IgD-negative memory B cell (primary cell): Measurements from ENCODE around the gene REEP6. TPM values are rescaled to one million over a fixed set of nuclear protein-coding genes. Genes with fewer than 3 reads are reported as not detected.

Experiments used
- H3K27ac Mint-ChIP-seq, 3 donors: one replicate each; pipeline ENCODE4 v1.8.0; 2020 to 2022; ENCODE audit warnings: mild to moderate bottlenecking in 3 of 3, mixed read lengths in 3 of 3, moderate library complexity in 1 of 3
- H3K27me3 Mint-ChIP-seq: one replicate; pipeline ENCODE4 v1.8.0; 2021; ENCODE audit warnings: mixed read lengths
- H3K36me3 Mint-ChIP-seq: one replicate; pipeline ENCODE4 v1.8.0; 2020; ENCODE audit warnings: mild to moderate bottlenecking, mixed read lengths
- H3K4me1 Mint-ChIP-seq, 3 donors: one replicate each; pipeline ENCODE4 v1.8.0; 2020 to 2022; ENCODE audit warnings: mixed read lengths in 3 of 3, mild to moderate bottlenecking in 1 of 3
- H3K4me3 Mint-ChIP-seq, 4 donors: one replicate each; pipeline ENCODE4 v1.8.0; 2020 to 2022; ENCODE audit warnings: mild to moderate bottlenecking in 4 of 4, mixed read lengths in 4 of 4, moderate library complexity in 3 of 4
- H3K9me3 Mint-ChIP-seq, 3 donors: one replicate each; pipeline ENCODE4 v1.8.0; 2020 to 2021; ENCODE audit warnings: mixed read lengths in 3 of 3, mild to moderate bottlenecking in 1 of 3
- polyA plus RNA-seq: library from polyadenylated mRNA; unstranded; fragments of 300-500 nt; fragmentation: Illumina TruSeq; gene quantifications from one replicate; pipeline ENCODE4 v1.2.3, GENCODE V29; 2021

REEP6 gene
- polyA plus RNA-seq, 1 donor from 2014 or later: 0.24 TPM

DNA sequence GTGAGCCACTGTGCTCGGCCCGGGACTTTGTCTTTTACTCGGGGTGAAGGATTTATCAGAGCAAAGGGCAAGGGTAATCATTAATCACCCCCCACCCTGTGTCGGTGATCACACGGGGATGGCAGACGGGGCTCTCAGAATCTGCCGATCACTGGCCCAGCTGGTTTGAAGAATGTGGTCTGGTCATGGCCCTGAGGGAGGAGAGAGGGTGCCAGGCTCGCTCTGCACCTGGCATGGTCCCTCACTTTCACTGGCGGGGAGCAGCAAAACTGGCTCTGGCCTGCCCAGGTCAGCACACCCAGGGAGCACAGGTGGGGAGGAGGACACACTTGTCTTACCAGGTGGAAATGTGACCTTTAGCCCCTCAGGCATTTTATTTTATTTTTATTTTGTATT is 10.2 kb downstream of the REEP6 start:
- Mint-ChIP-seq H3K4me1 (peaks cover 0 to 3% (median 0%) of the 10 kb centered on the region in 3 donors), H3K27me3 (peaks cover 24% of the 10 kb centered on the region), H3K9me3 (peaks cover 0 to 2% (median 0%) of the 10 kb centered on the region in 3 donors), H3K27ac (peak overlapping the region in 1 of 3 donors; percentile 35), H3K36me3 (no peaks in the 10 kb centered on the region), H3K4me3 (no peak overlapping the region)

GRCh38 chr19:1502433-1503088 is 11.6 kb downstream of the REEP6 start:
- Mint-ChIP-seq H3K36me3 (peaks cover under 1% of the 10 kb centered on the region), H3K27ac (peak overlapping the region in 1 of 3 donors; percentile 13), H3K4me3 (no peak overlapping the region), H3K27me3 (peaks cover 22% of the 10 kb centered on the region), H3K9me3 (peaks cover 0 to 5% (median 0%) of the 10 kb centered on the region in 3 donors), H3K4me1 (peaks cover under 1 to 3% (median 1%) of the 10 kb centered on the region in 3 donors)

DNA sequence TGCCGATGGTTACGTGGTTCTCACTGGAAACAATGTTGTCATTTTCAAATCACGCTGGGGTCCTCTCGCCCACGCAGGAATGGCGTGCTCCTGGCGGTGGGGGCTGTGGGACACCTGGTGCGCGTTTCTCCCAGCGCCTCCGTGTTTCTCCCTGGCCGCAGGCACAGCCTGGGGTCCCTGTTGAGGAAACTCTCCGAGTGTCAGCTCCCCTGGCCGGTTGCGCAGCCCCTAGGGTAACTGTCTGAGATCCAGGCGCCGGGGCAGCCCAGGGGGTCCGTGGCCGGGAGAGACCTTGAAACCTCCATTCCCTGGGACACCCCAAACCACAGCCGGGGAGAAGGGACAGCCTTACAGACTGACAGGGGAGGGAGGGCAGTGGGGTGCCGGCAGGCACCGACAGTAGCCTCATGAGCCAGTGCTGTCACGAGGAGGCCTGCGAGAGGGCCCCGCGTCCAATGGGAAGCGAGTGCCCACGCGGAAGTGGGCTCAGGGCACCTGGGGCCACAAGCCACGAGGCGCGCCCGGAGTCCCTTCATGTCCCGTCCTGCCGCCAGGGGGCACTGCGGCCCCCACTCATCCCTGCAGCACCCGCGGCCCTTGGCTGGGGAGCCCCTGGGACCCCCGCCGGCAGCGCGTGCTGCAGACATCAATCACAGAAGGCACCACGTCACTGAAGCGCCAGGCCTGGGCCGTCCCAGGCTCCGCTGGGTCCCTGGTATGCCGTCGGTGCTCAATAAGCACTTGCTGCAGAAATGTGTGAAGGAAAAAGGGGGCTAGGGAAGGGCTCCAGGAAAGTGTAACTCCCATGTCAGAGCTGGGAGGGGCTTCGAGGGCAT is 12.3 kb downstream of the REEP6 start:
- Mint-ChIP-seq H3K9me3 (peaks cover 0 to 9% (median 0%) of the 10 kb centered on the region in 3 donors), H3K27me3 (peaks cover 27% of the 10 kb centered on the region), H3K4me3 (no peak overlapping the region), H3K27ac (peak overlapping the region in 1 of 3 donors; percentile 13), H3K4me1 (peaks cover 3 to 6% (median 5%) of the 10 kb centered on the region in 3 donors), H3K36me3 (peaks cover 4% of the 10 kb centered on the region)

DNA sequence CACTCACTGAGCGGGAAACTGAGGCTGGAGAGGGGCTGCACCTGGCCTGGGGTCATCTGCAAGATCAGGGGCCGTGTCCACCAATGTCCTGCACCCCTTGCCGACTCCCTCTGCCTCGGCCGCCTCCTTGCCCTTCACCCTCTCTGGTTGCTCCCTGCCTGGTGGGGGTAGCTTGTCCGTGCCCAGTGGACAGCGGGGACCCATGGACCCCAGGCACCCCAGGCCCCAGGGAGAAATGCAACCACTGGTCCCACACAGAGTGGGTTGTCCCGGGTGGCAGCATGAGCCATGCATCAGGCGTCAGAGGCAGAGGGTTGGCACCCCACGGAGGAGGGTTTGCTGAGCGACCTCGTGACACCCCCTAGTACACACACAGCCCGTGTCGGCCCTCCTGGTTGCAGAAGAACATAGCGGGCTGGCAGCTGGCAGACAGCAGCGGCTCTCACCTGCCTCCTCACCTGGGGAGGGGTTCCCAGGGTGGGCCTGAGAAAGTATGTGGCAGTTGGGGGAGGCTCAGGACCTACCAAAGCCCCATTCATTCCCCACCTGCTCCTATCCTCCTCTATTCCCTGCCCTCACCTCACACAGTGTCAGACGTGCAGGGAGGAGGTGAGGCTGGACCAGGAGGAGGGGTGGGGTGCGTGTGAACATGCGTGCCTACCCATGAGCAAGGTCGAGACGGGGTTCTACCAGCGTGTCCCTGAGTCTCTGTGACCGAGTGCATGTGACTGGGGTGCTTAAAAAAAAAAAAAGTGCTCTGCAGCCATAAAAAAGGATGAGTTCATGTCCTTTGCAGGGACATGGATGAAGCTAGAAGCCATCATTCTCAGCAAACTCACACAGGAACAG is 13.2 kb downstream of the REEP6 start:
- H3K9me3 Mint-ChIP-seq: peaks cover 0 to 10% (median 0%) of the 10 kb centered on the region in 3 donors
- H3K27ac Mint-ChIP-seq: peak overlapping the region in 1 of 3 donors; percentile 61
- H3K27me3 Mint-ChIP-seq: peaks cover 29% of the 10 kb centered on the region
- peaks cover 3 to 8% (median 5%) of the 10 kb centered on the region in 3 donors for H3K4me1 Mint-ChIP-seq
- H3K36me3 Mint-ChIP-seq: peaks cover 4% of the 10 kb centered on the region
- H3K4me3 Mint-ChIP-seq: no peak overlapping the region

- peaks cover 4% of the 10 kb centered on the region for H3K36me3 Mint-ChIP-seq
- H3K4me1 Mint-ChIP-seq: peaks cover 3 to 8% (median 5%) of the 10 kb centered on the region in 3 donors
- peaks cover 32% of the 10 kb centered on the region for H3K27me3 Mint-ChIP-seq
- H3K9me3 Mint-ChIP-seq: peaks cover 0 to 10% (median 0%) of the 10 kb centered on the region in 3 donors
- H3K27ac Mint-ChIP-seq: peak overlapping the region in 1 of 3 donors; percentile 61
- no peak overlapping the region for H3K4me3 Mint-ChIP-seq
Measured at GRCh38 chr19:1505012-1505411, 14.0 kb downstream of the REEP6 start.

DNA sequence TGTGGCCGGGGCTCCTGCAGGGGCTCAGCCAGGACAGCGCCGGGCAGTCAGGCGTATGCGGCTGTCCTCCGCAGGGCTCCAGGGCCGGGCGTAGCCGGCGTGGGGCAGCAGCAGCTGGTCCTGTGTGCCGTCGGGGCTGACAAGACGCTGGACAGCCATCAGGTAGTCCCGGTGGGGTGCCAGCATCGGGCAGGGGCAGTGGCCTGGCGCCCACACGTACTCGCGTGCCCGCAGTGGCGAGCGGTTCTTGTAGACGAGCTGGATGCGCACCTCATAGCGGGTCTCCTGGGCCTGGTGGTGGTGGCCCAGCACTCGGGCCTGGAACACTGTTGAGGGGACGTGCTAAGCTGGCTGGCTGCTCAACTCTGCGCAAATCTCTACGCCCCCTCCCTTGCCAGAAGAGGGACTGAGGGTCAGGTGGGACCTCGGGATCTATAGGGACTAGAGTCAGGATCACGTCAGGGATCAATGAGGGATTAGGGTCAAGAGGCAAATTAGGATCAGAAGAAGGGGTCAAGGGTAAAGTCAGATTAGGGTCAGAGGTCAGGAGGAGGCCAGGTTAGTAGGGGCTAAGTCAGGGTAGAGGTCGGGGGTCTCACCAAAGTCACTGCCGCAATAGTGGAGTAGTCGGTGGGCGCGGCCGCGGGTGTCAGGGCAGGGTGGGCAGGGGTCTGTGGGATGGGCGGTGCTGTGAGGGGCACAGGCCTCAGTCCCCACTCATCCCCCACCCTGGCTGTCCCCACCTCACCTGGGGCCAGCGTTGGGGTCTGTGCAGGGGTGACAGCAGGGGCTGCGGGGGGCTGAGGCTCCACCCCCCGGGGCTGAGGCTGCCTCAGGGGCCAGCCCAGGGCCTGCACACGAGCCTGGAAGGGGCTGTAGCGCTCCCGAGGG is 15.3 kb downstream of the REEP6 start:
- Mint-ChIP-seq H3K4me1 (peaks cover 3 to 8% (median 6%) of the 10 kb centered on the region in 3 donors), H3K36me3 (peaks cover 4% of the 10 kb centered on the region), H3K27ac (peak overlapping the region in 2 of 3 donors; percentile 61 to 82), H3K4me3 (peak overlapping the region in 3 of 4 donors; percentile 4 to 83 (median 44)), H3K9me3 (peaks cover 0 to 10% (median 0%) of the 10 kb centered on the region in 3 donors), H3K27me3 (peaks cover 34% of the 10 kb centered on the region)

- Mint-ChIP-seq H3K4me3 (peak overlapping the region in 1 of 4 donors; percentile 44), H3K27me3 (peaks cover 35% of the 10 kb centered on the region), H3K36me3 (peaks cover 4% of the 10 kb centered on the region), H3K9me3 (peaks cover 0 to 10% (median 0%) of the 10 kb centered on the region in 3 donors), H3K27ac (peak overlapping the region in 2 of 3 donors; percentile 59 to 75), H3K4me1 (peaks cover 3 to 8% (median 6%) of the 10 kb centered on the region in 3 donors)
Measured at GRCh38 chr19:1507192-1507660, 16.2 kb downstream of the REEP6 start.

- peaks cover 0 to 10% (median 0%) of the 10 kb centered on the region in 3 donors for H3K9me3 Mint-ChIP-seq
- peaks cover 38% of the 10 kb centered on the region for H3K27me3 Mint-ChIP-seq
- peak overlapping the region; percentile 59 to 97 (median 75) for H3K27ac Mint-ChIP-seq
- peaks cover 4% of the 10 kb centered on the region for H3K36me3 Mint-ChIP-seq
- peak overlapping the region; percentile 44 to 91 (median 80) for H3K4me3 Mint-ChIP-seq
- peaks cover 3 to 8% (median 6%) of the 10 kb centered on the region in 3 donors for H3K4me1 Mint-ChIP-seq
Measured at GRCh38 chr19:1507763-1508506, 17.0 kb downstream of the REEP6 start.

GRCh38 chr19:1508507-1508856 is 17.5 kb downstream of the REEP6 start:
- Mint-ChIP-seq H3K9me3 (peaks cover 0 to 10% (median 0%) of the 10 kb centered on the region in 3 donors), H3K4me1 (peaks cover 3 to 8% (median 6%) of the 10 kb centered on the region in 3 donors), H3K36me3 (peaks cover 4% of the 10 kb centered on the region), H3K4me3 (peak overlapping the region in 1 of 4 donors; percentile 63), H3K27me3 (peaks cover 35% of the 10 kb centered on the region), H3K27ac (peak overlapping the region in 1 of 3 donors; percentile 57)

DNA sequence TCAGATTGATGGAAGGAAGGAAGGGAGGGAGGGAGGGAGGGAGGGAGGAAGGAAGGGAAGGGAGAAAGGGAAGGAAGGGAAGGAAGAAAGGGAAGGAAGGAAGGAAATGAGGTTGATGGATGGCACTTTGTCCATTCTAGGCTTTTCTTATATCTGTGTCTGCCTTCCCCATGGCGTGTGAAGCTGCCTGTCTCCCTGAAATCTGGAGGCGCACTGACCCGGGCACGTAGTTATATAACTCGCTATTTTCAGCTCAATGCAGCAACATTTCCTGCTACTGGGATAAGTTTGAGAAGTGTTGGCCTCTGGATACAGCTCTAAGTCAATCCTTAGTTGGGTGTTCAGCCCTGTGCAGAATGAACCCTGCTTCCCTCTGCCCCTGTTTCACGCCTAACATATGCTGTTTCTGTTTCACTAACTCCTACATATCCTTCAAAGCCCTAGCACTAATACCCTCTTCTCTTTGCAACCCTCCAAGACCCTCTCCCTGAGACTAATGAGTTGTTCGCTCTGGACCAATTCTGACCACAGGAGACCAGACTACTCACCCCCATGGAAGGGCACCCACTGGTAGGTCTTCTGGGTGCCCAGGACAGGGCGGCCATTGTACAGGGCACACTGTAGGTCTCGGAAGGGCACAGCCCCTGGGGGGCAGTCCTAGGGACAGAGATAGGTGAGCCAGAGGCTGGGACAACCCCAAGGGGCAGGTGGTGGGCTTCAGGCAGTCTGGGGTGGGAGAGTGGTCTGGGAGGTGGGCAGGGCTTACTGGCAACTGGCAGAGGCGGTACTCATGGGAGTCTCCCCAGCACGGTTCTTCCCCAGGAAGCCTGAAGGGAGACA is 18.8 kb downstream of the REEP6 start:
- no peak overlapping the region for H3K4me3 Mint-ChIP-seq
- peaks cover 0 to 10% (median 0%) of the 10 kb centered on the region in 3 donors for H3K9me3 Mint-ChIP-seq
- H3K4me1 Mint-ChIP-seq: peaks cover 3 to 9% (median 6%) of the 10 kb centered on the region in 3 donors
- H3K36me3 Mint-ChIP-seq: peaks cover 4% of the 10 kb centered on the region
- peak overlapping the region in 1 of 3 donors; percentile 8 for H3K27ac Mint-ChIP-seq
- H3K27me3 Mint-ChIP-seq: peaks cover 36% of the 10 kb centered on the region

GRCh38 chr19:1510442-1510806 is 19.4 kb downstream of the REEP6 start:
- Mint-ChIP-seq H3K27ac (no peak overlapping the region), H3K27me3 (peaks cover 34% of the 10 kb centered on the region), H3K9me3 (peaks cover 0 to 9% (median 0%) of the 10 kb centered on the region in 3 donors), H3K4me1 (peaks cover 3 to 9% (median 6%) of the 10 kb centered on the region in 3 donors), H3K4me3 (peak overlapping the region in 1 of 4 donors; percentile 70), H3K36me3 (peaks cover 4% of the 10 kb centered on the region)

GRCh38 chr19:1510807-1511206 is 19.8 kb downstream of the REEP6 start:
- H3K27ac Mint-ChIP-seq: peak overlapping the region in 1 of 3 donors; percentile 23
- H3K9me3 Mint-ChIP-seq: peaks cover 0 to 9% (median 0%) of the 10 kb centered on the region in 3 donors
- H3K36me3 Mint-ChIP-seq: peaks cover 4% of the 10 kb centered on the region
- H3K27me3 Mint-ChIP-seq: peaks cover 32% of the 10 kb centered on the region
- H3K4me3 Mint-ChIP-seq: peak overlapping the region in 1 of 4 donors; percentile 70
- H3K4me1 Mint-ChIP-seq: peaks cover 3 to 9% (median 6%) of the 10 kb centered on the region in 3 donors
